Measurements from ENCODE around the gene SAMD1.

GRCh38 chr19:14073925-14074838, 16.4 kb downstream of the SAMD1 start:
- TF ChIP-seq CTCF (IDR thresholded peaks at IDR 0.05; ENCODE audit: insufficient read depth, low read depth, low read length) = no peak
- TF ChIP-seq EZH2 (IDR thresholded peaks at IDR 0.05; ENCODE audit: insufficient read depth, low read length) = no peak

Measured in astrocyte (in vitro differentiated cells and primary cell).